SK-N-MC (cell line): ENCODE data around the gene C2orf72.

Source experiments
- EZH2 ChIP-seq: fragments of 200-600 bp; sonication (generic); IDR thresholded peaks from one replicate; pipeline ENCODE4 v1.6.1; 2017; ENCODE audit warnings: antibody characterized with exemption
- POLR2AphosphoS5 ChIP-seq: IDR thresholded peaks from 2 replicates; pipeline ENCODE4 v1.6.1; 2012; ENCODE audit warnings: mild to moderate bottlenecking, low read depth, low read length, borderline replicate concordance

DNA sequence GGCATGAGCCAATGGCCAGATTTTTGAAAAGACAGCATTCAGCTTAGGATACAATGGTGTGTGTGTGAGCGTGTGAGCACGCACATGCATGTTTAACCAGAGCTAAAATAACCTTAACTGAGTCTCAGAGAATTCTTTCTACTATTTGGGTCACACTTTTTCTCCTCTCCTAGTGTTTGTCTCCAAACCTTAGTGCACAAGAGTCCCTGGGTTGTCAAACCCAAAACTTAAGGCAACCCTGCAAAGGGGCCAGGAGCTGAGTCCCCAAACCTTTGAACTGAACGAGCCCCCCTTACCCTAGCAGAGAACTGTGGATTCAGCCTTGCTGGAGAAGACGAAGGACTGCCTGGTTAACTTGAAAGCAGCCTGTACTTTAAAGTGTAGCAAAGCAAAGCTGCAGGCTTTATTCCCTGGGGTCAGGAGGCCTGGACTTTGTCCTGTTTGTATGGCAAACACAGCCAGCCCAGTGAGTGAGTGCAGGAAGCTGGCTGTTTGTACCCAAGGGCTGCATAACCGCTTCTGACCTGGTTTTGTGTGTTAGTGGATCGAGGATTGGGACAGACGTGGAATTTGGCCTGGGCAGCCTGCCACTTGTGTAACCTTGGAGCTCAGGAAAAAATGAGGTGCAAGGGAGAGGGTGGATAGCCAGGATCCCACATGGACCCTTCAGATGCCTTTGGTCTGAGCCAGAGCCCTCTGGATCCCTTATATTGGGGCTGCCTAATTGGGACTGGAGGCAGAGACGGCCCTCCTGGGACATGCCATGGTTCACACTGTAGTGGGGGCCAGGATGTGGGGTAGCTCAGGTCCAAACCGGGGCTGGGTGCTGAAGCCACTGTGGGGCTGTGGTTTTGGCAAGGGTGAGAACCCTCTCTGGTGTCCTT, 12.9 kb downstream of the C2orf72 start:
- TF ChIP-seq POLR2AphosphoS5 (no peak), EZH2 (no peak)
